Esophagus squamous epithelium (tissue), 5 donors: ENCODE measurements around the gene XYLT2. TPM values are rescaled to one million over a fixed set of nuclear protein-coding genes. Genes with fewer than 3 reads are reported as not detected.
"Not testable (repeated sequence)": the region's sequence is repeated elsewhere in the genome, so short reads cannot be mapped to it uniquely, and the experiment has no call there.

Source experiments
- DNase-seq: peaks from one replicate; lab custom pipeline; 2025; lab: John Stamatoyannopoulos, UW
- H3K27ac ChIP-seq, 4 donors: fragments of 200-600 bp; sonication (generic); one replicate each; pipeline ENCODE4 v1.5.1; 2016 to 2019; ENCODE audit warnings: mild to moderate bottlenecking in 1 of 4
- H3K27me3 ChIP-seq, 4 donors: fragments of 200-600 bp; sonication (generic); 1 replicate in 3 of 4; 2 replicates in 1 of 4; pipeline versions ENCODE4 v1.5.1 to v1.6.0; 2017 to 2021; ENCODE audit warnings: antibody characterized with exemption in 1 of 4
- H3K36me3 ChIP-seq, 3 donors: fragments of 200-600 bp; sonication (generic); one replicate each; pipeline ENCODE4 v1.5.1; 2016 to 2019
- H3K4me1 ChIP-seq, 3 donors: fragments of 200-600 bp; sonication (generic); one replicate each; pipeline ENCODE4 v1.5.1; 2017 to 2019
- H3K4me3 ChIP-seq, 4 donors: fragments of 200-600 bp; sonication (generic); 1 replicate in 3 of 4; 2 replicates in 1 of 4; pipeline ENCODE4 v1.5.1; 2016 to 2019; ENCODE audit warnings: mild to moderate bottlenecking in 2 of 4, moderate library complexity in 1 of 4
- H3K9me3 ChIP-seq, 3 donors: fragments of 200-600 bp; sonication (generic); one replicate each; pipeline ENCODE4 v1.5.1; 2016 to 2019
- CTCF ChIP-seq, 6 experiments: fragments of 450-650 bp in 4 of 6; fragments of 200-600 bp in 2 of 6; sonication (generic) in 2 of 6; IDR thresholded peaks; one replicate each; pipeline ENCODE4 v1.5.1; 2016 to 2019; ENCODE audit warnings: antibody characterized with exemption in 6 of 6, mild to moderate bottlenecking in 4 of 6, moderate library complexity in 4 of 6
- POLR2A ChIP-seq, 4 donors: fragments of 450-650 bp; IDR thresholded peaks; one replicate each; pipeline ENCODE4 v1.6.1; 2017; ENCODE audit warnings: antibody characterized with exemption in 4 of 4, mild to moderate bottlenecking in 4 of 4, moderate library complexity in 3 of 4
- WGBS, 2 donors: methylation state at CpG; one replicate each; pipeline ENCODE4 v1.1.5; 2018; 5-methylcytosine and 5-hydroxymethylcytosine counted together
- intact Hi-C: fragments of 100-400 bp; cut with DNase I; formaldehyde crosslinking; loops from one replicate; pipeline ENCODE4 v1.15.0; 2022
- total RNA-seq, 4 donors: library from RNA; depleted of rRNA; stranded (reverse); fragments of >200 nt; gene quantifications; one replicate each; pipeline ENCODE4 v1.1.0, GENCODE V29; 2016
- donor health status: DM: yes; HTN: yes; CAD: no.

Gene XYLT2
- total RNA-seq, 4 donors from 2014 or later: 10.0 to 17.5 (median 13.5) TPM

- no peak overlapping the region for H3K4me3 ChIP-seq
- H3K27ac ChIP-seq: no peak overlapping the region
- intact Hi-C loops: no loop called here
- no peaks in the 10 kb centered on the region for H3K36me3 ChIP-seq
- no peaks in the 10 kb centered on the region for H3K9me3 ChIP-seq
- 76 to 83% methylated on average over 1 to 3 of the region's 3 CpGs for WGBS, 2 donors
- H3K27me3 ChIP-seq: no peaks in the 10 kb centered on the region
- peaks cover 0 to 4% (median 0%) of the 10 kb centered on the region in 3 donors for H3K4me1 ChIP-seq
- TF ChIP-seq CTCF (IDR thresholded peaks at IDR 0.05) (no peak), POLR2A (IDR thresholded peaks at IDR 0.05) (no peak)
- no peak for DNase-seq
Observed at GRCh38 chr17:50329716-50330115, 16.2 kb upstream of the XYLT2 start.

- intact Hi-C loops: no loop called here
- no peak for DNase-seq
- no peaks in the 10 kb centered on the region for H3K36me3 ChIP-seq
- H3K4me1 ChIP-seq: peaks cover 0 to 4% (median 0%) of the 10 kb centered on the region in 3 donors
- no peak for TF ChIP-seq CTCF (IDR thresholded peaks at IDR 0.05)
- WGBS, 2 donors: 93 to 94% methylated on average over 11 of the region's 11 CpGs
- no peaks in the 10 kb centered on the region for H3K9me3 ChIP-seq
- H3K4me3 ChIP-seq: no peak overlapping the region
- H3K27me3 ChIP-seq: no peaks in the 10 kb centered on the region
- no peak overlapping the region for H3K27ac ChIP-seq
Observed at GRCh38 chr17:50330151-50330775, 15.7 kb upstream of the XYLT2 start.

- intact Hi-C loops: no loop called here
- H3K9me3 ChIP-seq: no peaks in the 10 kb centered on the region
- WGBS, 2 donors: 31 to 50% methylated on average over 2 of the region's 4 CpGs
- H3K27ac ChIP-seq: no peak overlapping the region
- TF ChIP-seq POLR2A (IDR thresholded peaks at IDR 0.05): no peak
- TF ChIP-seq CTCF (IDR thresholded peaks at IDR 0.05): no peak
- no peaks in the 10 kb centered on the region for H3K4me1 ChIP-seq
- DNase-seq: no peak
- H3K36me3 ChIP-seq: no peaks in the 10 kb centered on the region
- no peaks in the 10 kb centered on the region for H3K27me3 ChIP-seq
- no peak overlapping the region for H3K4me3 ChIP-seq
Observed at GRCh38 chr17:50331085-50331791, 14.7 kb upstream of the XYLT2 start.

- no peaks in the 10 kb centered on the region for H3K27me3 ChIP-seq
- no peak overlapping the region for H3K27ac ChIP-seq
- no peak overlapping the region for H3K4me3 ChIP-seq
- whole genome bisulfite sequencing, 2 donors: 58 to 69% methylated on average over 6 of the region's 6 CpGs
- intact Hi-C loops: no loop called here
- TF ChIP-seq CTCF (IDR thresholded peaks at IDR 0.05) (no peak), POLR2A (IDR thresholded peaks at IDR 0.05) (no peak)
- no peaks in the 10 kb centered on the region for H3K9me3 ChIP-seq
- no peaks in the 10 kb centered on the region for H3K36me3 ChIP-seq
- no peaks in the 10 kb centered on the region for H3K4me1 ChIP-seq
- DNase-seq: no peak
Observed at GRCh38 chr17:50332196-50332595, 13.7 kb upstream of the XYLT2 start.

GRCh38 chr17:50333291-50334057, 12.5 kb upstream of the XYLT2 start:
- 60 to 63% methylated on average over 14 of the region's 14 CpGs for WGBS, 2 donors
- intact Hi-C loops, H3K27ac ChIP-seq, H3K9me3 ChIP-seq, H3K4me1 ChIP-seq, H3K27me3 ChIP-seq, DNase-seq, H3K36me3 ChIP-seq, H3K4me3 ChIP-seq: not testable (repeated sequence)
